DMS153 treated with DMSO at 0.1 percent for 48 hours (cell line): ENCODE measurements around the gene ARL1.
"Not testable (repeated sequence)": the region's sequence is repeated elsewhere in the genome, so short reads cannot be mapped to it uniquely, and the experiment has no call there.

Experiments
- DNase-seq: peaks from one replicate; lab custom pipeline; 2025; ENCODE audit not compliant: unreplicated experiment; lab: John Stamatoyannopoulos, UW

Gene ARL1

DNA sequence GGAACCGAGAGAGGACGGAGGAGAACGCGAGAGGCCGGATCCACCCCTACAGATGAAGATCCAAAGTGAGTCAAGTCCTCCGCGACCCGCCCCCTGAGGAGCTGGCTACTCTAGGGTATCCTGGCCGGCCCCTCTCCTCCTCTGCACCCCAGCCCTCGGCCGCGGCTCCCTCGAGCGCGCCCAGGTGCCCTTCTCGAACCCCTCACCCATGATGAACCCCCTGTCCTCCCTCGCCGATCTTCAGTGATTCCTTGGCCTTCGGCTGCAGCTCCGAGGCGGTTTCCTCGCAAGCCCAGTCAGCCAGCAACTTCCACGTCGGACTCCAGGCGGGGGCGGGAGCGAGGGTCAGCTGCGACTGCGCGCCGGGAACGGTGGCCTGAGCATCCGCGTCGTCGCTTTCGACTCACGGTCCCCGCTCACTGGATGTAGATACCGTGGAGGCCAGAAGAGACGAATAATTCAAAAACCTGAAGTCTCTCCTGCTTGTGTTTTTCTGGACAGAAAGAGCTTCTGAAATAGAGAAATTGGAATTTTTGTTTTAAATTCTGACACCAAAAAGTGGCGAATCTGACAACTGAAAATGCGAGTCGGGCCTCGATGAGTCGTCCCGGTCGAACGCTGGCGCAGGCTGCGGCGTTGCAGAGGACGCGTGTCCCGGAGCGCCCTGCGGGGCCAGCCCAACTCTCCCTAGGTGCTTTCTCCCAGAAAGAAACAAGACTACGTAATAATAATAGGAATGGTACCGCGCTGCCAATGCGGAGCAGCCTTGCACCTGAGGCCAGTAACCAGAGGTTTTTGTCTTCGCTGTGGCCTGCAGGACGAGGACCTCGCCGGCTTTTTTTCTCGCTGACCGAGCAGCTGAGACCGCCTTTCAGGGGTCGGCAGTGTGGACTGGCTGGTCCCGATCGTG lies at the start of gene ARL1:
TSS of gene ARL1 (minus strand) at position 337 of the 910 bp plus-strand sequence. CDS start at position 210, 127 bp downstream.
- peak; percentile 51 for DNase-seq

DNA sequence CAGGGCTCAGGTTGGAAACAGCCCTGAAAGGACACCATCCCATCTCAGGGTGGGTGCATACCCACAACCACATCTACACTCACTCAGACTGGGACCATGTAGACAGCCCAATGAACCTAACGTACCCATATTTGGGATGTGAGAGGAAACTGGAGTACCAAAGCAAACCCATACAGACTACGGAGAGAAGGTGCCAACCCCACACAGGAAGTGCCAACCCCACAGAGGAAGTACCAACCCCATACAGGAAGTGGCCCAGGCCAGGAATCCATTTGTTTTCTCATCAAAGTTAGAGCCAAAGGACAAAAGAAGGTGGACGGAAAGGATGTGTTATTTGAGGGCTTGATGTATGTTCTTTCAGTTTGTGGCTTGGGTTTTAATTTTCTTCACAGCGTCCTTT lies 48.1 kb upstream of the ARL1 start:
- no peak for DNase-seq

DNA sequence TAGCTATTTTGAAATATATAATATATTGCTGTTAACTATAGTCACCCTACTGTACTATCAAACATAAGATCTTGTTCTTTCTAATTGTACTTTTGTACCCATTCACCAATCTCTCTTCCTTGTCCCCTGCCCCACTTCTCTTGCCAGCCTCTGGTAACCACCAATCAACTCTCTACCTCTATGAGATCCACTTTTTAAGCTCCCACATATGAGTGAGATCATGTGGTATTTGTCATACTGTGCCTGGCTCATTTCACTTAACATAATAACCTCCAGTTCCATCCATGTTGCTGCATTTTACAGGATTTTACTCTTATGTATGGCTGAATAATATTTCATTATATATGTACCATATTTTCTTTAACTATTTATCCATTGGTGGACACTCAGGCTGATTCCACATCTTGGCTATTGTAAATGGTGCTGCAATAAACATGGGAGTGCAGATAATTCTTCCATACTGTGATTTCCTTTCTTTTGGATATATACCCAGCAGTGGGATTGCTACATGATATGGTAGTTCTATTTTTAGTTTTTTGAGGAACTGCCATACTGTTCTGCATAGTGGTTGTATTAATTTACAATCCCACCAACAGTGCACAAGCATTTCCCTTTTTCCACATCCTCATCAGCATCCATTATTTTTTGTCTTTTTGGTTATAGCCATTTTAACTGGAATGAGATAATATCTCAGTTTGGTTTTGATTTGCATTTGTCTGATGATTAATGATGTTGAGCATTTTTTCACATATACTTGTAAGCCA lies 34.1 kb upstream of the ARL1 start:
- no peak for DNase-seq

DNA sequence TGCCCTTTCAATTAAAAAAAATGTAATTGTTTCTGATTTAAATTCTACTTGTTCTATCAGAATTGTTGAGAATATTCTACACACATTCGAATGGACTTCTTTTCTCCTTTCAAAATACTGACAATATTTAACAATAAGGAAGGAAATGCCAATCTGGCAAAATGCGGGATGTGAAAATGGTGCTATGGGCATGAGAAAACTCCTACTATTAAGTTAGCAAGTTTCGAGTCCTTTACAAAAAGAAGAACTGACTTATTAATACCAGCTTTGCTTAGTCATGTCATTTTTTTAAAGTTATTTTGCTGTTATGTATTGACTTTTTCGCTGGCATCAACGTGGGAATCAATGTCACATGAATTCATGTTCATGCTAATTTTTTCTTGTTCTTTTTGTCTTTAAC lies 31.7 kb upstream of the ARL1 start:
- DNase-seq, result no peak

DNA sequence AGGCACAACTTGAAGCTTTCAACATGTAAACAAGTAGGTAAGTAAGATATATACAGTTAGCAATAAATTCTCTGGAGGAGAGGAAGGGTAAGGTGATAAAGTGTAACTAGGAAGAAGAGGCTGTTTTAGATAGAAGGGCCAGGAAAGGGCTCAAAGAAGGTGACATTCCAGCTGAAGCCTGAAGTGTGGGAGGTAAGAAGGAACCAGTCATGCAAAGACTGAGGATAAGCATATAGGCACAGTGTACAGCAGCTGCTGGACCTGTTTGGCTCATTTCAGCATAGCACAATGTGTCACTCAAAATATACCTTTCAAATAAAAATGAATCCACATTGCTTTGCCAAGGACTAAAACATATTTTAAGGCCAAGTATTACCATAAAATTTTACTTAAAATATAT lies 28.6 kb upstream of the ARL1 start:
- DNase-seq, result no peak

DNA sequence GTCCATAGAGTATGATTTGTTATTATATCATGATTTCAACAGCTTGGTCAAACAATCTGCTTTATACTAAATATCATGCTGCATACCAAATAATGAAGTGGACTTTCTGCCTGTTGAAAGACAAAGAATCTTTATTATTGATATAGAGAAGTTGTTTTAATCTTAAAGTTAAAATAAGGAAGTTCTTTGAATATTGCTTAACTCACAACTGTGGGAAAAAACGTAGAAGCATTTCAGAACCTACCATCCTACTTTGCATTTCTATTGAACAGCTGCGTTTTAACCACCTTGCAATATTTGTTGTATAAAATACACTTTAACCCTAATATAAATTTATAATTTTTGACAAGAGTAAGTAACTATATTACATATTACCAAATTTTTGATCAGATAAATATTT lies 22.9 kb upstream of the ARL1 start:
- DNase-seq, result no peak

DNA sequence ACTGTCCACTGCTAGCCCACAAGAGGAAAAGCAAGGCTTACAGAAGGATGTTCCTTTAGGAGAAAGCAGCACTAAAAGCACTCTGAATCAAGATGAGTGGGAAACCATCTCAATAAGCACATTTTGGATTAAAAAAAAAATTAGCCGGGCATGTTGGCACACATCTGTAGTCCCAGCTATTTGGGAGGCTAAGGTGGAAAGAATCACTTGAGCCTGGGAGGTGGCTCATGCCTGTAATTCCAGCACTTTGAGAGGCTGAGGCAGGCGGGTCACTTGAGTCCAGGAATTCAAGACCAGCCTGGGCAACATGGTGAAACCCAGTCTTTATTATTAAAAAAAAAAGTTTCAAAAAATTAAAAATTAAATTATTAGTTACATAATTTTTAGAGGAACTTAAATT lies 17.0 kb upstream of the ARL1 start:
- DNase-seq, result no peak

DNA sequence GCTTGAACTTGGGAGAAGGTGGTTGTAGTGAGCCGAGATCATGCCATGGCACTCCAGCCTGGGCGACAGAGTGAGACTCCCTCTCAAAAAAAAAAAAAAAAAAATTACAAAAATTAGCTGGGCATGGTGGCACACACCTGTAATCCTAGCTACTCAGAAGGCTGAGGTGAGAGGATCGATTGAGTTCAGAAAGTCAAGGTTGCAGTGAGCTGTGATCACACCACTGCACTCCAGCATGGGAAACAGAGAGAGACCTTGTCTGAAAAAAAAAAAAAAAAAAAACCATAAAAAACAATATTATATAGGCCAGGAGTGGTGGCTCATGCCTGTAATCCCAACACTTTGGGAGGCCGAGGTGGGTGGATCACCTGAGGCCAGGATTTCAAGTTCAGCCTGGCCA lies 14.5 kb upstream of the ARL1 start:
- DNase-seq, result not testable (repeated sequence)

DNA sequence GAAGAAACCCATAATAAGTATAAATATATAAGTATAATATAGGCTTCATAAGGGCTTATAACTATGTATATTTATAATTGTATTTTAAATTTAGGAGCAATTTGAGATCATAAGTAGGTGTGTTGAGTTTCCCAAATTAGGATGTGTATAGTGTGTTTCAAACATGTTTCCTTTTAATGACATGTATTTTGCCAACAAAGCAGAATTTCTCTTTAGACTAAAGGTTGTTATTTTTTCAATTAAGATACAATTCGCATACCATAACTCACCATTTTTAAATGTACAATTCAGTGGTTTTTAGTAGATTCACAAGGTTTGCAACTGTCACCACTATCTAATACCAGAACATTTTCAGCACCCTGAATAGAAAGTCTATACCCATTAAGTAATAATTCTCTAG lies 7.7 kb upstream of the ARL1 start:
- no peak for DNase-seq

DNA sequence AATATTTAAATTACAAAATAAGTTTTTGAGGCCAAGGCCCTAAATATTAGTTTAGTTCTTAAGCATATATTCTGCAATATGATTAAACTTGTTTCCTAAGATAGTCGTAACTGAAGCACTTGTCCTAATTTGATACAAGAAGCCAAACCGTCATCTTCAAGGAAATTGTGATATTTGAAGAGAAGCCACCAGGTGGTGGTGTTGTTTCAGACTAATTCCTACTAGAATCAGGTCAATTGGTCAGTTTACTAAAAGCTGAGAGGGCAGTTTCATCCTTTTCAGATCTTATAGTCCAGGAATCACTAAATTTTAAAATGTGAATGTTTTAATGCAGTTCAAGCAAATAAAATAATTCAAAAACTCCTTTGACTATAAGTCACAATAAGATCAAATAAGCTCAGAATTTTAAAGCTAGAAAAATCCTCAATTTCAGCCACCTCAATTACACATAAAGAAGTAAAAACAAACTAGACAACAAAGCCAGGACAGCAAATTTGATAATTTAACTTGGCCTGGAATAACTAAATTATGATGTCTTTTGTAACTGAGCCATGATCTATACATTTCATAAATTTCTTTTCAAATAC lies 7.1 kb upstream of the ARL1 start:
- peak; percentile 2 for DNase-seq

DNA sequence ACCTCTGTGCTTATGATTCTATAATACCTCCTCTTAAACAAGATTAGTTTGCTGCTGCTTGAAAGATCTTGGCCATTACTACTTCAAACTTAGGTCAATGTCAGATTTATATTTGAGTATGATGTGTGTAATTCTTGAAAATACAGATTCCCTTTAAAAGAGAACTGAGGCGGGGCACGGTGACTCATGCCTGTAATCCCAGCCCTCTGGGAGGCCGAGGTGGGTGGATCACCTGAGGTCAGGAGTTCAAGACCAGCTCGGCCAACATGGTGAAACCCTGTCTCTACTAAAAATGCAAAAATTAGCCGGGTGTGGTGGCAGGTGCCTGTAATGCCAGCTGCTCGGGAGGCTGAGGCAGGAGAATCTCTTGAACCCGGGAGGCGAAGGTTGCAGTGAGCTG lies 2.6 kb upstream of the ARL1 start:
- DNase-seq, result not testable (repeated sequence)

DNA sequence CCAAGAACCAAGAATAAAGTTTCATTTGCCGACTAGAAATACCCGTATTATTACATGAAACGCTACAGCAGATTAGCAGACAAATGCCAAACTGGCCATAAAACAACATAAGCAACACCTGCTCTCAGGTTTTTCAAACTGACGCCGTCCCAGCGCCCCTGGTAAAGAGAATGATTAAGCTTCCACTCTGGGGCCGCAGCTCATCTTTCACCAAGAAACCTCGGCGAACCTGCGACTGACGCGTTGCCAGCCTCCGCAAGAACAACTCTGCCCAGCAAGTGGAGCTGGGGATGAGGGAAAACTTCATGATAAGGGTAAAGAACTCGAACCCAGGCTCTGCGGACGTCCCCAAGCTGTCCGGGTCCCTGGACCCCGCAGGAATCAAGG lies 530 bp downstream of the ARL1 start:
- no peak for DNase-seq

DNA sequence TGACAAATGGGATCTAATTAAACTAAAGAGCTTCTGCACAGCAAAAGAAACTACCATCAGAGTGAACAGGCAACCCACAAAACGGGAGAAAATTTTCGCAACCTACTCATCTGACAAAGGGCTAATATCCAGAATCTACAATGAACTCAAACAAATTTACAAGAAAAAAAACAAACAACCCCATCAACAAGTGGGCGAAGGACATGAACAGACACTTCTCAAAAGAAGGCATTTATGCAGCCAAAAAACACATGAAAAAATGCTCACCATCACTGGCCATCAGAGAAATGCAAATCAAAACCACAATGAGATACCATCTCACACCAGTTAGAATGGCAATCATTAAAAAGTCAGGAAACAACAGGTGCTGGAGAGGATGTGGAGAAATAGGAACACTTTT lies 16.4 kb downstream of the ARL1 start:
- DNase-seq, result not testable (repeated sequence)

DNA sequence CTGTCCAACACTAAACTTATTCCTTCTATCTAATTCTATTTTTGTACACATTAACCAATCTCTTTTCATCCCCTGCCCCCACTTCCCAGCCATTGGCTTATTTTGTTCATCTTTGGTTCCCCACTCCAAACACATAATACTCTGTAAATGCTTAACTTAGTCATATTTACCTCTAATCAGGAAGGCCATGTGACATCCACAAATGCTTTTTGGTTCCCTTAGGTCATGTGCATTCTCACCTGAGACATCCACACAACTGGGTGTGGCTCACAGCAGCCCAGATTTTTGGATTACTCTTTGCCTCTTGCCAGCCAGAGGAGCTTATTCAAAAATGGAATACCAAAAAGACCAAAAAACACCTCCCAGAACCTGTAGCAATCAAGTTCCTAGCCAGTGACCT lies 28.4 kb downstream of the ARL1 start:
- no peak for DNase-seq

DNA sequence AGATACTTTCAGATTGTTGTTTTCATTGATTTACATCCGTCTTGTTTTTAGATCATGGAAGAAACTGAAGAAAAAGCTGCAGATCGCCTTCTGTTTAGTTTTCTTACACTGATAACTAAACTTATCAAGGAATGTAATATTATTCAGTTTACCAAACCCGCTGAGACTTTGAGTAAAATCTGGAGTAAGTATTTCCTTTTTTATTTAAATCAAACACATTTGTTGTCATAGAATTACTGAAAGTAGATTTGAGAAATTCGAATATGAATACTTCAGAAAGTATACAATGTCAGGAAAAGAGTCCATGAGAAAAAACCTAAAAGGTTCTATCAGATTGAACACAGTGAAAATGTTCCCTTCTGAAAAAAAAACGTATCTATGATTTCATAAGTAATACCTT lies 32.0 kb downstream of the ARL1 start:
- DNase-seq, result no peak

DNA sequence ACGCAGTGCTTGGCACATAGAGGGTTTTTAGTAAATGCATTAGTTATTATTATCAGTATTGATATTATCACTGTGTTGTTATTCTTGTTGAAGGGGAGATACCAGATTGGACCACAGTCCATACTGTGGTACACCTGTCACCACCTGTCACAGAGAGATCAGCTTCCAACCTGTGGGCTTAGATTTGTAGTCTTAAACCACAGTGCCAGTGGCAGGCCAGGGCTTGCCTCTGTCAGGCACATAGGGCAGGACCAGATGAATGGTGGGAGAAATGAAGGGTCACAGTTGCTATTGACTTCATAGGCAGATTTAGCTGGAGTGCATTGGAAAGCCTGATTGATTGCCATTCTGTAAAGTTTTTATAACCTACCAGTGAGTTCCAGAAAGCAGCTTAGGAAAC lies 35.1 kb downstream of the ARL1 start:
- no peak for DNase-seq

DNA sequence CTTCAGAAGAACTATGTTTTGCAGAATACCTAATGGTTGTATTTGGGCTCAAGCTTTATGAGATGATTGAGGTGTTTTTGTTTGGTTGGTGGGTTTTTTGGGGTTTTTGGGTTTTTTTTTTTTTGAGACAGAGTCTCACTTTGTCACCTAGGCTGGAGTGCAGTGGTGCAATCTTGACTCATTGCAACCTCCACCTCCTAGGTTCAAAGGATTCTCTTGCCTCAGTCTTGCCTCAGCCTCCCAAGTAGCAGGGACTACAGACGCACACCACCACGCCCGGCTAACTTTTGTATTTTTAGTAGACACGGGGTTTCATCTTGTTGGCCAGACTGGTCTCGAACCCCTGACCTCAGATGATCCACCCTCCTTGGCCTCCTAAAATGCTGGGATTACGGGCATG lies 39.6 kb downstream of the ARL1 start:
- no peak for DNase-seq

DNA sequence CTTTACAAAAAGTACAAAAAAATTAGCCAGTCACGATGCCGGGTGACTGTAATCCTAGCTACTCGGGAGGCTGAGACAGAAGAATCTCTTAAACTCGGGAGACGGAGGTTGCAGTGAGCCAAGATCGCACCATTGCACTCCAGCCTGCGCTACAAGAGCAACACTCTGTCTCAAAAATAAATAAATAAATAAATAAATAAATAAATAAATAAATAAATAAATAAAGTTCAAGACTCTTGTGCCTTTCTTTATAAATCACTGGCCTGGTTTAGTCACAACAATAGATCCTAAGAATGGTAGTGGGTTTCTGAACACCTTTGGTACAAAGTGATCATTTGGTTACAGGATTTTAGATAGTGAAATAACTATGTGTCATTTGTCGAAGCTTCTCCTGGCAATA lies 46.1 kb downstream of the ARL1 start:
- DNase-seq, result no peak

DNA sequence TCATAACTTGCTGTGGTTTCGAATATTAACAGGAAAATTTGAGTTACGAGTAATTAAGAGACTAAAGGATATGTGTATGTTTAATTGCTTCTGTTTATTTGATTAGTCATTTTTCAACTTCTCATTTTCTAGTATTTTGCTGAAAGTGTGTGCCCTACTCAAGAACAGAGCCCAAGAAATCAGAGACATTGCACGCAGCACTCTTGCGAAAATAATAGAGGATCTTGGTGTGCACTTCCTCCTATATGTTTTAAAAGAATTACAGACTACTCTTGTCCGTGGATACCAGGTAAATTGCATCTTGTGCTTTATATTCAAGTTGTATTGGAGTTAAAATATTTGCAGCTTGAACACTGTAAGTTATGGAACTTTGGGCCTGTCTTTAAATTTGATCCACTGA lies 50.8 kb downstream of the ARL1 start:
- no peak for DNase-seq

DNA sequence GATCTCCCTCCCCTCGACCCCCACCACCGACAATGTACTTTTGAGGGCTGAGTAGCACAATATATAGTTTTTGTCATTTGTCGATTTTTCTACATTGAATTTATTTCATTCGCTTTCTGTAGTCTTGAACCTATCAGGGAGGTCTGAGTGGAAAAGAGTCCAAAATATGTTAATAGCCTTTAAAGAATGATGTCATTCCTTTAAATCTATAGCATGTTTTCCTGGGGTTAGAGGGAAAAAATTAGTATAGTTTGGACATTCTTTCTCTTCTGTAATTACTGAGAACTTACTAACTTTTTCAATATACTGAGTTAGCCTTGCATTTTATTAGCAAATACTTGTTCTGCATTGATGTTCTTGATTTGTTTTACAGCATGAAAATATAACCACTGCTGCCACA lies 55.9 kb downstream of the ARL1 start:
- DNase-seq, result no peak

DNA sequence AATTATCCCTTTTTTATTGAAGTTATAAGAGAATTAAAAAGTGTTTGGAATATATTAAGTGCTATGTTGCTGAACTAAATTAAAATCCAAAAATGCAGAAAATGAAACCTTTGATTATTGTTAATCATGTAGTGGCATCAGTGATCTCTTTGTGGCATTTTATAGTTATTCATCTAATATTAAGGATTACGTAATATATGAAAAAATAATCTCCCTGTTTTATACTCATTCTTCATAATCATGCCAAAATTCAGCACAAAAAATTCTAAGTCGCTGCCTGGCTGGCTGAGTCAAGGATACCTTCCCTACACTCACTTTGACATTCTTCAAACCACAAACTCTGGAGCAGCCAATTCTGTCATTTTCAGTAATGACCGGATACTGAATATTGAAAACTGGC lies 63.7 kb downstream of the ARL1 start:
- DNase-seq, result no peak
